GM21390 (cell line): Measurements from ENCODE around the gene VPS37B.

Experiments
- ATAC-seq: cut with Tn5 transposase; IDR thresholded peaks from one replicate; pipeline ENCODE4 v1.9.1; 2021; ENCODE audit not compliant: unreplicated experiment

VPS37B gene

GRCh38 chr12:122842505-122843405, 53.2 kb downstream of the VPS37B start:
- ATAC-seq = no peak

GRCh38 chr12:122841544-122842321, 54.2 kb downstream of the VPS37B start:
- ATAC-seq = no peak

- no peak for ATAC-seq
These were observed 55.1 kb downstream of the VPS37B start for GRCh38 chr12:122840580-122841513.

GRCh38 chr12:122839907-122840554, 55.9 kb downstream of the VPS37B start:
- ATAC-seq = no peak

- ATAC-seq = no peak
These were observed 57.1 kb downstream of the VPS37B start for GRCh38 chr12:122838841-122839240.

- ATAC-seq = no peak
These were observed 58.3 kb downstream of the VPS37B start for GRCh38 chr12:122837306-122838265.

- ATAC-seq = no peak
These were observed 59.6 kb downstream of the VPS37B start for GRCh38 chr12:122836027-122836921.

GRCh38 chr12:122835750-122836026, 60.2 kb downstream of the VPS37B start:
- peak; percentile 53 for ATAC-seq

GRCh38 chr12:122834921-122835749, 60.8 kb downstream of the VPS37B start, which contains the start of gene HIP1R:
Gene HIP1R, plus strand, starts transcription at chr12:122835457. Its CDS starts 94 bp downstream, at chr12:122835551.
- peak; percentile 44 for ATAC-seq

GRCh38 chr12:122834104-122834920, 61.6 kb downstream of the VPS37B start:
- ATAC-seq = no peak

- ATAC-seq = no peak
These were observed 65.3 kb downstream of the VPS37B start for GRCh38 chr12:122830517-122831214.

GRCh38 chr12:122827258-122827657, 68.7 kb downstream of the VPS37B start:
- ATAC-seq = no peak

- ATAC-seq = no peak
These were observed 69.9 kb downstream of the VPS37B start for GRCh38 chr12:122825773-122826724.

GRCh38 chr12:122823429-122823828, 72.5 kb downstream of the VPS37B start:
- ATAC-seq = no peak

- ATAC-seq = no peak
These were observed 75.1 kb downstream of the VPS37B start for GRCh38 chr12:122820838-122821271.
